HFFc6 (cell line): Measurements from ENCODE around the gene AIFM1. TPM values are rescaled to one million over a fixed set of nuclear protein-coding genes. Genes with fewer than 3 reads are reported as not detected.

ENCODE experiments used
- DNase-seq: peaks from one replicate; pipeline ENCODE4 v3.0.0-alpha.2; 2018
- H3K27ac Mint-ChIP-seq: 2 replicates; pipeline ENCODE4 v1.8.0; 2020; ENCODE audit warnings: mild to moderate bottlenecking, mixed read lengths
- H3K27me3 Mint-ChIP-seq: 2 replicates; pipeline ENCODE4 v1.8.0; 2021; ENCODE audit warnings: mild to moderate bottlenecking, moderate library complexity, mixed read lengths; ENCODE audit not compliant: insufficient read depth
- H3K36me3 Mint-ChIP-seq: 2 replicates; pipeline ENCODE4 v1.8.0; 2021; ENCODE audit warnings: low read depth, mixed read lengths
- H3K4me1 Mint-ChIP-seq: 2 replicates; pipeline ENCODE4 v1.8.0; 2020; ENCODE audit warnings: low read depth, mixed read lengths
- H3K4me3 Mint-ChIP-seq: 2 replicates; pipeline ENCODE4 v1.8.0; 2020; ENCODE audit warnings: mild to moderate bottlenecking, moderate library complexity, mixed read lengths
- H3K9me3 Mint-ChIP-seq: 2 replicates; pipeline ENCODE4 v1.8.0; 2020; ENCODE audit warnings: mild to moderate bottlenecking, mixed read lengths
- total RNA-seq, 6 experiments: library from RNA; stranded (reverse); fragmentation: NEBNext Ultra II Directional; extraction: Animal tissue kit (Norgen Biotek cat#: 25700); gene quantifications; 2 replicates in 1 of 6; 3 replicates in 5 of 6; pipeline ENCODE4 v1.2.3, GENCODE V29; 2021
- TF ChIP-seq, protein P1 (sequence below): fragments of 200-600 bp; sonication (generic); IDR thresholded peaks from 2 replicates; pipeline ENCODE4 v1.5.0; 2021; ENCODE audit warnings: antibody characterized with exemption, mild to moderate bottlenecking

AIFM1 gene
- total RNA-seq, 6 experiments from 2014 or later: 31.9 to 39.5 (median 33.8) TPM

DNA sequence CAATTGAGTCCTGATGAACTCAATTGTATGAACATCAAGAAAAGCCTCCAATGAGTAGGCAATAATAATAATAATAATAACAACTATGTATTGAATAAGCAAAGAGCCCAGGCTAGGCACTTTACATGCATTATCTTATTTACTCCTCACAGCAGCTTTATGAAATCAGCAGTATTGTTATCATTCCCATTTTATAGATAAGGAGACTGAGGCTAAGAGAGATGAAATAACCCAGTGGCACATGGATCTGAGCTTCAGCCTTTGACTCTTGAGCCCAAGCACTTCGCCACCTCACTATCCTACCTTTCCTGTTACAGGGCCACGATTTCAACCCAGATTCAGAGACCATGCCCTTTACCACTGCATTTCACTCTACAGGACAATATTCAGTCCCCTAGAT, 9.3 kb upstream of the AIFM1 start:
- DNase-seq: no peak
- TF ChIP-seq, protein P1, sequence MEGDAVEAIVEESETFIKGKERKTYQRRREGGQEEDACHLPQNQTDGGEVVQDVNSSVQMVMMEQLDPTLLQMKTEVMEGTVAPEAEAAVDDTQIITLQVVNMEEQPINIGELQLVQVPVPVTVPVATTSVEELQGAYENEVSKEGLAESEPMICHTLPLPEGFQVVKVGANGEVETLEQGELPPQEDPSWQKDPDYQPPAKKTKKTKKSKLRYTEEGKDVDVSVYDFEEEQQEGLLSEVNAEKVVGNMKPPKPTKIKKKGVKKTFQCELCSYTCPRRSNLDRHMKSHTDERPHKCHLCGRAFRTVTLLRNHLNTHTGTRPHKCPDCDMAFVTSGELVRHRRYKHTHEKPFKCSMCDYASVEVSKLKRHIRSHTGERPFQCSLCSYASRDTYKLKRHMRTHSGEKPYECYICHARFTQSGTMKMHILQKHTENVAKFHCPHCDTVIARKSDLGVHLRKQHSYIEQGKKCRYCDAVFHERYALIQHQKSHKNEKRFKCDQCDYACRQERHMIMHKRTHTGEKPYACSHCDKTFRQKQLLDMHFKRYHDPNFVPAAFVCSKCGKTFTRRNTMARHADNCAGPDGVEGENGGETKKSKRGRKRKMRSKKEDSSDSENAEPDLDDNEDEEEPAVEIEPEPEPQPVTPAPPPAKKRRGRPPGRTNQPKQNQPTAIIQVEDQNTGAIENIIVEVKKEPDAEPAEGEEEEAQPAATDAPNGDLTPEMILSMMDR: no peak
- Mint-ChIP-seq H3K27ac (no peak overlapping the region), H3K9me3 (no peaks in the 10 kb centered on the region), H3K27me3 (no peaks in the 10 kb centered on the region), H3K4me1 (peaks cover 30% of the 10 kb centered on the region), H3K36me3 (no peaks in the 10 kb centered on the region), H3K4me3 (no peak overlapping the region)

- peak overlapping the region; percentile 91 for H3K27ac Mint-ChIP-seq
- H3K36me3 Mint-ChIP-seq: no peaks in the 10 kb centered on the region
- peak; percentile 78 for DNase-seq
- no peaks in the 10 kb centered on the region for H3K9me3 Mint-ChIP-seq
- H3K4me3 Mint-ChIP-seq: peak overlapping the region; percentile 65
- TF ChIP-seq, protein P1: peak; percentile 6; the same call in 1 of the 2 replicates
- no peaks in the 10 kb centered on the region for H3K27me3 Mint-ChIP-seq
- H3K4me1 Mint-ChIP-seq: peaks cover 30% of the 10 kb centered on the region
Measured at GRCh38 chrX:130174045-130174704, 8.5 kb upstream of the AIFM1 start.

- Mint-ChIP-seq H3K4me3 (peak overlapping the region; percentile 65), H3K36me3 (no peaks in the 10 kb centered on the region), H3K27me3 (no peaks in the 10 kb centered on the region), H3K9me3 (no peaks in the 10 kb centered on the region), H3K4me1 (peaks cover 30% of the 10 kb centered on the region), H3K27ac (peak overlapping the region; percentile 91)
- DNase-seq: peak; percentile 76
- TF ChIP-seq, protein P1: no peak
Measured at GRCh38 chrX:130173190-130173895, 7.7 kb upstream of the AIFM1 start.

GRCh38 chrX:130172127-130172845, 6.6 kb upstream of the AIFM1 start:
- H3K36me3 Mint-ChIP-seq: no peaks in the 10 kb centered on the region
- no peaks in the 10 kb centered on the region for H3K27me3 Mint-ChIP-seq
- H3K4me3 Mint-ChIP-seq: peak overlapping the region; percentile 72; the same call in 1 of the 2 replicates
- peaks cover 31% of the 10 kb centered on the region for H3K4me1 Mint-ChIP-seq
- TF ChIP-seq, protein P1: no peak
- no peak for DNase-seq
- no peaks in the 10 kb centered on the region for H3K9me3 Mint-ChIP-seq
- H3K27ac Mint-ChIP-seq: peak overlapping the region; percentile 91

DNA sequence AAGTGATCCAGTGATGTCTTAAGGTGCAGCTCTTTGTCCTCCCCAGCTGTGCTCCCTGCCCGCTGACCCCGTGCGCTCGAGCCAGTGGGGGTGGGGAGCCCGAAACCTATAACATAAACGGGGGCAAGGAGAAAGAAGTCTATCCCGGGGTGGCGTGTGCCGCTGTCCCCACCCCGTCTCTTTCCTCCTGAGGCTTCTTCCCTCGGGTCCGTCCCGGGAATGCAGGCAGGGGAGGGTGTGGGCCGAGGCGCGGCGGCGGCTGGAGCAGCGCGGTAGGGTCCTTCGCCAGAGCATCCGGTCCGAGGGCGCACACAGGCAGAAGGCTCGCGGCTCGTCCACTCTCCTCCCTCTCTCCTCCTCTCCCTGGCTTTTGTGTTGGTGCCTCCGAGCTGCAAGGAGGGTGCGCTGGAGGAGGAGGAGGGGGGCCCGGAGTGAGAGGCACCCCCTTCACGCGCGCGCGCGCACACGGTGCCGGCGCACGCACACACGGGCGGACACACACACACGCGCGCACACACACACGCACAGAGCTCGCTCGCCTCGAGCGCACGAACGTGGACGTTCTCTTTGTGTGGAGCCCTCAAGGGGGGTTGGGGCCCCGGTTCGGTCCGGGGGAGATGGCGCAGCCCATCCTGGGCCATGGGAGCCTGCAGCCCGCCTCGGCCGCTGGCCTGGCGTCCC, 5.9 kb upstream of the AIFM1 start, which contains the start of gene RAB33A:
RAB33A (plus strand) TSS at position 517 of the 681 bp plus-strand sequence; CDS start at position 618, 101 bp downstream.
- no peak for DNase-seq

More for the DNA sequence above, 5.9 kb upstream of the AIFM1 start, which contains the start of gene RAB33A:
- H3K27me3 Mint-ChIP-seq: no peaks in the 10 kb centered on the region
- H3K36me3 Mint-ChIP-seq: no peaks in the 10 kb centered on the region
- TF ChIP-seq, protein P1: no peak
- H3K4me3 Mint-ChIP-seq: peak within 1 kb of the TSS; percentile 72
- H3K27ac Mint-ChIP-seq: peak within 1 kb of the TSS; percentile 91
- H3K4me1 Mint-ChIP-seq: peaks cover 35% of the 10 kb centered on the region
- H3K9me3 Mint-ChIP-seq: no peaks in the 10 kb centered on the region
